Renal cortical epithelial cell (primary cell): ENCODE data around the gene C1orf52. TPM values are rescaled to one million over a fixed set of nuclear protein-coding genes. Genes with fewer than 3 reads are reported as not detected.

Source experiments
- total RNA-seq: library from RNA; depleted of rRNA; stranded (reverse); fragments of >200 nt; gene quantifications from 2 replicates; pipeline ENCODE4 v1.2.3, GENCODE V29; 2014

C1orf52 gene
- total RNA-seq, 1 donor from 2014 or later, result 18.5 TPM

Other genes with a start within 250 kb of the C1orf52 start
- 1.3 and 4.0 TPM in 2 replicates for gene MCOLN3, start 211.2 kb downstream of the C1orf52 start, total RNA-seq
- gene SYDE2, start 58.6 kb downstream of the C1orf52 start, total RNA-seq, result 6.4 and 9.7 TPM in 2 replicates
- gene BCL10, start 17.0 kb upstream of the C1orf52 start, total RNA-seq, result 40.0 and 84.0 TPM in 2 replicates
- 37.9 and 56.7 TPM in 2 replicates for gene DDAH1, start 205.5 kb upstream of the C1orf52 start, total RNA-seq